ENCODE data around the gene COL3A1. TPM values are rescaled to one million over a fixed set of nuclear protein-coding genes. Genes with fewer than 3 reads are reported as not detected.

COL3A1 gene
- total RNA-seq, 1 experiment from 2014 or later, result 33.6 TPM

Other genes starting within 250 kb of the COL3A1 start
- gene COL5A2, start 205.4 kb downstream of the COL3A1 start, total RNA-seq (2014; rRNA removed; shearing (Covaris generic)), result 175 and 204 TPM in 2 replicates

Data from RPMI7951 (cell line).